GM21737 (cell line): ENCODE data around the gene SPATS2.

Experiments
- ATAC-seq: cut with Tn5 transposase; IDR thresholded peaks from one replicate; pipeline ENCODE4 v1.9.1; 2021; ENCODE audit warnings: mild to moderate bottlenecking, moderate library complexity; ENCODE audit not compliant: unreplicated experiment

Gene SPATS2

GRCh38 chr12:49335955-49336644 is 31.2 kb upstream of the SPATS2 start:
- ATAC-seq: no peak

GRCh38 chr12:49336645-49337584 is 30.3 kb upstream of the SPATS2 start, which contains the start of gene C1QL4:
C1QL4 (minus strand) TSS chr12:49337188; CDS start chr12:49336477, 711 bp downstream.
- peak; percentile 59 for ATAC-seq

DNA sequence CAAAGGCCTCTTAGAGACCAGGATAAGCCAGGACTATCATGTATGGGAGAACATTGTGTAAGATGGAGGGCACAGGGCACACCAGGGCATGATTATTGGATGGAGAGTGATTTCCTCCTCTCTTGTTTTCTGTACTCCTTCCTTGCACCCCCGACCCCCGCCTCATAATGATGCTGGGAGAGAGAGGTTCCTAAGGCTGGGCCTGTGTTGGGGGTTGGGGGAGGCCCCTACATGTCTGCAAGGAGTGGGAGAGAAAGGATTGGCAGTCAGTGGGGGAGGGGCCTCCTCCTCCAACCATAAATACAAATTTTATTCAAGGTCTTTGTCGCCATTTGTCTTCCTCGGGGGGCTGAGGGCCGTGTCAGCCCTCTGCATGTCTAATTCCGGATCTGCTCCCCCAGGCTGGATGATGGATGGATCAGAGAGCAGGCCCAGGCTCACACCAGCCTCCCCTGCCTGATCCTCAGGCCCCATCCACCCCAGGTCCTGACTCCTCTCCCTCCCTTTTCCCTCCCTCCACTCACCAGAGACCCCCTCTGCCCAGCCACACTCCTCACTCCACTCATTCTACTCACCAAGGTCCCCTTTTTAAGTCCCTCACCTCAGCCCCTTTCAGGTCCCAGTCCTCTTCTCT is 28.3 kb upstream of the SPATS2 start:
- no peak for ATAC-seq

DNA sequence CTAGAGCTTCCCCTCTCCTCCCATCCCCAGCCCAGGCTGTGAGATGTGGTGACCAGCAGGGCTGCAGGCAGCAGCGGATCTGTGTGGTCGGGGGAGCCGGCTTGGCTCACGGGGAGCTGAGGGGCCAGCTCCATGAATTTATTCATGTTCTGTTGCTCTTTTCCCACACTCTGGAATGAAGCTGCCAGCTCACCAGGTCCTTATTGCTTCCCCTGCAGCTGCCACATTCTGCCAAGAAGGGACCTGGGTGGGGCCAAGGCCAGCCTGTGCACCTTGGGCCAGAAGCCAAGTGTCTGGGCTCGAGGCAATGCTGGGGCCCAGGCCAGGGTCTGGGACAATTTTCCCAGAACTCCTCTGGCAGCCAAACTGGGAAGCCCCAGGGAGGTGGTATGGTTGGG is 27.8 kb upstream of the SPATS2 start:
- no peak for ATAC-seq

DNA sequence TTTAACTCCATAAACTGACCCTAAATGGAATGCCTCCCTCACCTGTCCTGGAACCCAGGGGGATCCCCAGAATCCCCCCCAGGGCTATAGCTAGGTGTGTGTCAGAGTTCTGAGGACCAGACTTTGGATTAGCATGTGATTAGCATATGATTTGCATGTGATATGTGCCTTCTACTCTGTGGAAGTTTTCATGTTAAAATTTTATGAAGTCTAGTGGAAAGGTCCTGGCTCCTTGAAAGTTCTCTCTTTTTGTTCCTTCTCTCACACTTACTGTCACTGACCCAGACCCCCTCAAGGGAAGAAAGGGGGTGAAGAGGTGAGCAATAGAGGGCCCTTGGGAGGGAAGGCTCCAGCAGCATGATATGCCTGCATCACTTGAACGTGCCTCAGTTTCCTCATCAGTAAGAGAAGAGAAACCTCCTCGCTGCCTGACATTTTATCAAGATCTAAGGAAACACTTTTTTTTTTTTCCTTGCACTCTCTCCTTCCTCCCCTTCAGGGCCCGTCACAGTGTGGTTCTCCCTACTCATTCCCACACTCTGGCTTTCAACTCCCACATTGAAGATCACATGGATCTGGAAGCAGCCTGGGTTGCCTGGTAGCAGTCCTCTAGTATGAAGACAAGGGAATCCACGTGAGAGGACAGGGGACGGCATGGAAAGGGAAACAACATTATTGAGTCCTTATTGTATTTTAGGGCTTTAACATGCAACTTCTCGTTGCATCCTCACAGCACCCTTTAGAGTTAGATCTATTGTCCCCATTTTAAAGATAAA is 27.0 kb upstream of the SPATS2 start:
- no peak for ATAC-seq

DNA sequence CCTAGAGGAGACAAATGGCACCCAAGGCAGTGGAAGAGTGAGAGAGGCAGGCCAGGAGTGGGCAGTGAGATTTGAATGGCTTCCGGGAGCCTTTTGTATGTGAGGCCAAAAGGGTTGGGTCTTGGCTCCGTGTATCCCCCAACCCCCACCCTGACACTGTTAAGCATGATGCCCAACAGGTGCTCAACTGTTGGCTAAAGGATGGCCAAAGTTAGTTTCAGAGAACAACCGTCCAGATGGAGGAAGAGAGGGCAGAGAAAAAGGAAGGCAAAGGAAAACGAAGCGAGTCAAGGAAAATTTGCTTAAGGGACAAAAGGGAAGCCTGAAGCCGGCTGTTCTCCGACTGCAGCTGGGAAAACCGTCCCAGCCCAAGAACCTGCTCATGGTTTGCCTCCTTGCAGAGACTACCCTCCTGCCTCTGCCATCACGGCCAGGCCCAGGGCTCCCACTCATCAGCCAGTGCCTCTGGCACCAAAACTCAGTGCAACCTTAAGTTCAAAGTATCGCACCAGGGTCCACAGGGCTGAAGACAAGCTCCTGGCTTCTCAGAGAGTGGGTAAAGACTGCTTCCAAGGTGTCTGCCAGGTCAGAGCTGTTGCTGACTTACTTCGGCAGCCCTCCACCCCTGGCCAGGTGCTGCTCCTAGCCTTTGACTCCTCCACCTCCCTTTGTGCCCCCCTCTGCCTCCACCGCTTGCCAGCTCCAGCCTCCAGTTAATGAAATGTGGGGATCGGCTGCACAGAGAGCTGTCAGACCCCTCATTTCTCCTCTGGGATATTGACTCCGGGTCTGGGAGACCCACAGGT is 26.1 kb upstream of the SPATS2 start:
- no peak for ATAC-seq

DNA sequence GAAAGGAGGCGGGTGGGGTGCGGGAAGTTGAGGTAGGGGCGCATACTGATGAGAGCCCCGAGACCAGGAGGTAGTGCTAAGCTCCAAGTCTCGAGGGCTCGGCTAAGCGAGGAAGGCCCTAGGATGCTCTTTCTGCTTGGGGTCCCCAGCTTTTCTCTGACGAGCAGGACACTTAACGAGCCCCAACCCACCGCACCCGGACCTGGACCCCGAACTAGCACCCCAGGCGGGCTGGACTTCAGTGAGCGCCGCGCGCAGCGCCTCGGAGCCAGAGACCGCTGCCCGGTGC is 25.5 kb upstream of the SPATS2 start:
- ATAC-seq: no peak

- no peak for ATAC-seq
Measured at GRCh38 chr12:49342066-49342913, 25.0 kb upstream of the SPATS2 start.

DNA sequence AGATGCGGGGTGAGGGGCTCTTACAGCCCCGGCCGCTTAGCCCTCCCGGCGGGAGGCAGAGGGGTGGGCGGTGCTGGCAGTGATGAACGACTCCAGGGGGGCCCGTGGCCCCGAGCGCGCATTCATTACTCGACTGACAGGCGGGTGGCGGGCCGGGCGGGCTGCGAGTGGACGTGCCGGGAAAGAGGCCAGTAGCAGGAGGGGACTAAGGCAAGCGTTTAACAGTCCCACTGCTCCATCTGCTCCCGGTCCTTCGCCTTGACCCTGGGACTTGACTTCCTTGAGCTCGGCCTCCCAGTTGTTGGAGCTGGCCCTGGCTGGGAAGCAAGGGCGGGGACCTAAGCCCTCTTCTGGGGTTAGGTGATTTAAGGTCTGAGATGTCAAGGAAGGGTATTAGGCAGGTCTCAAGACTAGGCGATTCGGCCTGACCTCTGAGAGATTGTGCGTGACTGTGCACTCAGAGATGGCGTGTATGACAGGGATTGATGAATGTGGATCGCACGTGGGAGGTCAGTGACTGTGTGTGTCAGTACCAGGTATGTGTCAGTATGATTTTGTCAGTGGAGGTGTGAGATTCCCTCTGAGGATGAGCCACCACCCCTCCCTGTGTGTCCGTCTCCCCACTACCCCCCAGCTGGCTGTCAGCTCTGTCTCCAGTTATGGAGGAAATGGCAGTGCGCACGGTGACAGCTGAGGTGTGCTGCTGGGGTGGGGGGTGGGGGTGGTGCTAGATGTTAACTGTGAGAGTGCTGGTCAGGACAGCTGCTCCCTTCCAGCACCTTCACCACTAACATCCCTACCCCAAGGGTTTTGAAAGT is 24.1 kb upstream of the SPATS2 start:
- no peak for ATAC-seq

DNA sequence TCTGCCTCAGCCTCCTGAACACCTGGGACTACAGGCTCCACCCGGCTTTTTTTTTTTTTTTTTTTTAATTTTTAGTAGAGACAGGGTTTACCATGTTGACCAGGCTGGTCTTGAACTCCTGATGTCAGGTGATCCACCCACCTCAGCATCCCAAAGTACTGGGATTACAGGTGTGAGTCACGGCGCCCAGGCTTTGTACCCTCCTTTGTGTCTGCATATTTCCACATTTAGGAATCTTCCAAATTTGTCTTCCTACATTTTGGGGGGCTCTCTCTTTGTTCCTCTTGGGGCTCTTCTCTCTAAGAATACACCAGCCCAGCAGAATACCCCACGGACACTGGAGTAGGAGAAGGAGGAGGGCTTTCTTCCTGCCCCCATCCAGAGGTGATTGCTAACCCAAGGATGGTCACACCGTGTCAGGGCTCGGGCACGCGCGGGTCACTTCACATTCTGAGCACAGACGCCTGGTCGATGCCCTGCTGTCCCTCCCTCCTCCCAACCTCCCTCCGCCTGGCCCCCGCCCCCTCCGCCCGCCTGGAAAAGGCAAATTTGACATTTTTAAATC is 22.7 kb upstream of the SPATS2 start:
- ATAC-seq: no peak

DNA sequence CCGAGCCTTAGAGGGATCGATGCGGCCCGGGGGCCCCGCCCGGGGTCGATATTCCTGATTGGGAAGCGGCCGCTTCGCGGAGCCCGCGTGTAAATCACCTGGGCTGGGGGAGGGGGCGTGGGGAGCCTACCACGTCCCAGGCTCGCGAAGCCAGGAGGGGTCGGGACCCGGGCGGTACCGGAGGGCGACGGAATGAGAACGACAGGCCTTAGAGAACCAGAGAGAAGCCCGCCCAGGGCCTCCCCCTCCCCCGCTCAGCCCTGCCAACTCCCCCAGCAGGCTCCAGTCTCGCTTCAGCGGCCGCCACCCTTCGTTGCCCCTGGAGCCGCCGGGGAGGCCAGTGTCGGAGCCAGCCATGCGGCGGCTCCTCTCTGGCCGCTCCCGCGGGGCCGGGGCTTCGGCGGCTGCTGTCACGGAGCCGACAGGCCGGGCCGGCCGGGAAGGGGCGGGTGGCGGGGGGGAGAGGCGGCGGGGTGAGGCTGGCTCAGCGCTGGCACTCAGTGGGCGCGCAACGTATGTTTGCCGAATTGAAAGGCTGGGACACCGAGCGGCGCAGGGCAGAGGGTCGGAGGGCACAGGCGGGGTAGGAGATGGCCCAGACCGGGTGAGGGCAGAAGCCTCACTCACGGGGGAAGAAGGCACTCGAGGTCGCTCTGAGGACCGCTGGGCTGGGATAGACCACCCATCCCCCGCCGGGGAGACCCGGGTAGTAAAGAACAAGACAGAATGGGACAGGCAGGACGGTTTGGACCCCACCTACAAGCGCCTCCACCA is 22.0 kb upstream of the SPATS2 start:
- no peak for ATAC-seq

DNA sequence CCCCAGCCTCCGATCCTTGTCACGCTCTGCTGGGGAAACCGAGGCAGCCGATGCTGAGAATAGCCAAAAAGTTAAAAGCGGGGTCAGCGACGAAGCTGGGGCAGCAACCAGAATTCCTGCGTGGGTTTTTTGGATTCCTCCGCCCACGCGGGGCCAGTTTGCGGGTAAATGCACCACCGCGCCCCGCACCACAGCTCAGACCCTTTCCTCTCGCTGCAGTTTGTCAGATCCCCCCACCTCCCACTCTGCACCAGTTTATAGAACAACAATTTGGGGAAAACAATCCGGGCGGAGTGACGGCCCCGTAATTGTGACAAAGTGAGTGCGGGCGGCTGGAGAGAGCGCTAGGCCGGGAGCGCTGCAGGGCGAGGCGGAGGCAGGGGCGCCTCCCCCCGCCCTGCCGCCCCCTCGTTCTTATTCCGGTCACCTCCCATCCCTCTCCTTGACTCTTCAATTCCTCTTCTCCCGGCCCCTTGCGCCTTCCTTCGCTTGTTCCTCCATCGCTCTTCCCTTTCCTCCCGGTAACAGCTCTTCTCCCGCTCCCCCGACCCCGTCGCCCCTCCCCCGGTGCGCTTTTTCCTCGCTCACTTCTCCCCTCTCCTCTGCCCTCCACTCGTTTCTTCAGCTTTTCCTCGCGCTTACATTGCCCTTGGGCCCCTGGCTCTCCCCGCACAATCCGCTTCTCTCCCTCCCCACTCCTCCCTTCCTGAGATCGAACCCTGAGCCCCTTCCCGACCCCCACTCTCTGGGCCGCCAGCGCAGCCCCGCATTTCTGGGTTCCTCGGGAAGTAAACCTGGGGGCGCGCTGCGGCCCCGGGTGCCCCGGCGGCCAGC is 21.2 kb upstream of the SPATS2 start:
- no peak for ATAC-seq

DNA sequence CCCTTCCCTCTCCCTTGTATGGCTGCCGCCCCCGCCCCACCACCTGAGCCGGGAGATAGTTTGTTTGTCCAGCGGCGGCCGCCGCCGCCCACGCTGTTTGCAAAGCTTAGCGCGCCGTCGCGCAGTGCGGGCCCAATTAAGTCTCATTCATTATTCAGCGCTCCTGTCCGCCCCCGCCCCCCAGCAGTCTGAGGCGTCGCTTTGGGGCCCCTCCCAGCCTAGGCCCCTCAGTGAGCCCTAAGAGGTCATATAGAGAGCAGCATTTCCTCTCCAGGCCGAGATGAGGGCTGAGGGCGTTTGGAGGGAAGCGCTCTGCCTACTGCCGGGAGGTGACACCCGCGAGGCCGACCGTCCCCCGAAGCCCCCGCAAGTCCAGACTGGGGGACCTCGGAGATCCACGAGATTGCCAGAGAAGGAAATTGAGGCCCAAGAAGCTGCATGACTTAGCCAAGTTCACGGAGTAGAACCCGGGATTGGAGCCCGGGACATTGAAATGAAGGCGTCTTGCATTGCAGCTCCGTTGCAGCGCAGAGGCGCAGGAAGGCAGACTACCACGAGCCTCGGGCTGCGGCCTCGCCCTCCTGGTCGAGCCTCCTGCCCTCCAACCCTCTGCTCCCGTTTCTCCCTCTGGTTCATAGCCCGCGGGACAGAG is 20.5 kb upstream of the SPATS2 start, which contains the start of gene DNAJC22:
Gene DNAJC22, plus strand, starts transcription at position 230 of the 652 bp plus-strand sequence. CDS start 1,985 bp downstream, outside the sequence.
- no peak for ATAC-seq

DNA sequence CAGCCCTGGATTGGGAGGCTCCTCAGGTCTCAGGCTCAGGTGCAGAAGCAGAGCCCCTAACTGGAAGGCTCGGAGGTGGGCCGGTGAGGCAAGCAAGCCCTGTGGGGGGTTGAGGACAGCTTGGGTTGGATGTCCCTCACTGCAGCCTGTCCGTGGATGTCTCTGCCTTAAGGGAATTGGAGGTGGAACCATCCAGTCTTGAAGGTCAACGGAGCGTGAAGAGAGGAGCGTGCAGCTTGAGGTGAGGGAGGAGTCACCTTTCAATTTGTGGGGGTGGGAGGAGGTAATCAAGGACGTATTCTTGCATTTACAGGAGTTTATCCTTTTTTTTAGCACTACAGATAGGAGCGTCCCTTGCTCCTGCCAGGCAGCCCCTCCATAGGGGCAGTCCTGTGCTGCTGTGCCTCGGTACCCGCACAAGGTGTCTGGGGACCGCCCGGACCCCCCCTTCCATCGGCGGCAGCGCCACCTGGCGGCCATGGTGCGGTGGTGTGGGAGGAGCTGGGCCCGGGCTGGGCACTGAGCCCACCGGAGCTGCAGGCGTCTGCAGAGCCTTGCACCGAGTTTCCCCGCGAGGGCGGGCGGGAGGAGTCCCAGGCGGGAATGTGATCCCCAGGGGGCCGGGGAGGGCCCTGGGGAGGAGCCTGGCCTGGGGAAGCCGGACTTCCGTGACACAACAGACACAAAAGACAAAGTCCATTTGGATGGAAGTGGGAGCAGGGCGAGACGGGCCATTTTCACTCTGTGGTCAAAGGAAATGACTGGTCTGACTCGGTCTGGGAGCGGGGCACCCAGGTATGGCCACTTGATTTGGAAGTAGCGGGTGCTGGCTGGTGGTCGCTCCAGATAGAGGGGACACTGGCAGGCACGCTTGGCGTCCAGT is 19.7 kb upstream of the SPATS2 start:
- no peak for ATAC-seq

DNA sequence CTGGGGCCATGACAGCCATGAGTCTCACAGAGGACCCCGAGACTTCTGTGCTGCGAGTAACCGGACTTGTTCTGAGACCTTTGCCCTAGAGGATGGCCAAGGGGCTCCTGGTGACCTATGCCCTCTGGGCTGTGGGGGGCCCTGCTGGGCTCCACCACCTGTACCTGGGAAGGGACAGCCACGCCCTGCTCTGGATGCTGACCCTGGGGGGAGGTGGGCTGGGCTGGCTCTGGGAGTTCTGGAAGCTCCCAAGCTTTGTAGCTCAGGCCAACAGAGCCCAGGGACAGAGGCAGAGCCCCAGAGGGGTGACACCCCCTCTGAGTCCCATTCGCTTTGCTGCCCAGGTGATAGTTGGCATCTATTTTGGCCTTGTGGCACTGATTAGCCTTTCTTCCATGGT is 18.5 kb upstream of the SPATS2 start:
- ATAC-seq: no peak
